ENCODE results near the gene ZNF239.

ZNF239 gene

GRCh38 chr10:43599333-43599732 lies 24.9 kb upstream of the ZNF239 start:
- peak overlapping the region; percentile 6 for H3K4me2 ChIP-seq (ENCODE audit: low read depth, low read length, poor library complexity, severe bottlenecking)
- no peak overlapping the region for H2AFZ ChIP-seq (ENCODE audit: low read length)
- H3K9me2 ChIP-seq (replicated peaks; ENCODE audit: low read depth, low read length): no peaks in the 10 kb centered on the region
- no peaks in the 10 kb centered on the region for H3K79me2 ChIP-seq (ENCODE audit: insufficient read depth, low read length)
- TF ChIP-seq EZH2phosphoT487 (IDR thresholded peaks at IDR 0.05; ENCODE audit: borderline replicate concordance): no peak
- TF ChIP-seq CTCF (conservative IDR thresholded peaks at IDR 0.05; ENCODE audit: low read length): no peak
- no peaks in the 10 kb centered on the region for H3K36me3 ChIP-seq (ENCODE audit: insufficient read depth, low read length)
- no peaks in the 10 kb centered on the region for H4K20me1 ChIP-seq (ENCODE audit: insufficient read depth, low read length, poor library complexity, severe bottlenecking)
- H3K27me3 ChIP-seq (ENCODE audit: insufficient read depth, low read length, poor library complexity, severe bottlenecking): no peaks in the 10 kb centered on the region
- H3K4me1 ChIP-seq (ENCODE audit: insufficient read depth, low read length, poor library complexity, severe bottlenecking): peaks cover 42% of the 10 kb centered on the region
- H3K9ac ChIP-seq (ENCODE audit: low read depth, low read length, poor library complexity, severe bottlenecking): no peak overlapping the region
- peak overlapping the region; percentile 9 for H3K4me3 ChIP-seq (ENCODE audit: low read length, poor library complexity, severe bottlenecking)
- H3K9me3 ChIP-seq (ENCODE audit: insufficient read depth, low read depth, low read length): peaks cover 3% of the 10 kb centered on the region; the same call in 1 of the 2 replicates
- H3F3A ChIP-seq (ENCODE audit: low read depth): no peaks in the 10 kb centered on the region; the same call in 1 of the 2 replicates

- Histone ChIP-seq H3K4me3 (ENCODE audit: low read length, poor library complexity, severe bottlenecking) (no peak overlapping the region), H3F3A (ENCODE audit: low read depth) (no peaks in the 10 kb centered on the region; the same call in 1 of the 2 replicates), H3K27me3 (ENCODE audit: insufficient read depth, low read length, poor library complexity, severe bottlenecking) (no peaks in the 10 kb centered on the region), H4K20me1 (ENCODE audit: insufficient read depth, low read length, poor library complexity, severe bottlenecking) (no peaks in the 10 kb centered on the region), H3K4me2 (ENCODE audit: low read depth, low read length, poor library complexity, severe bottlenecking) (peak overlapping the region; percentile 6), H3K9me2 (replicated peaks; ENCODE audit: low read depth, low read length) (no peaks in the 10 kb centered on the region), H3K4me1 (ENCODE audit: insufficient read depth, low read length, poor library complexity, severe bottlenecking) (peaks cover 42% of the 10 kb centered on the region), H3K9ac (ENCODE audit: low read depth, low read length, poor library complexity, severe bottlenecking) (no peak overlapping the region), H2AFZ (ENCODE audit: low read length) (no peak overlapping the region), H3K79me2 (ENCODE audit: insufficient read depth, low read length) (no peaks in the 10 kb centered on the region), H3K36me3 (ENCODE audit: insufficient read depth, low read length) (no peaks in the 10 kb centered on the region), H3K9me3 (ENCODE audit: insufficient read depth, low read depth, low read length) (peaks cover 5% of the 10 kb centered on the region; the same call in 1 of the 2 replicates)
- TF ChIP-seq CTCF (conservative IDR thresholded peaks at IDR 0.05; ENCODE audit: low read length): no peak
- no peak for TF ChIP-seq EZH2phosphoT487 (IDR thresholded peaks at IDR 0.05; ENCODE audit: borderline replicate concordance)
Observed at GRCh38 chr10:43598446-43598845, 24.0 kb upstream of the ZNF239 start.

GRCh38 chr10:43596546-43596945 lies 22.1 kb upstream of the ZNF239 start:
- Histone ChIP-seq H3K79me2 (ENCODE audit: insufficient read depth, low read length) (no peaks in the 10 kb centered on the region), H3K9me2 (replicated peaks; ENCODE audit: low read depth, low read length) (no peaks in the 10 kb centered on the region), H3K9me3 (ENCODE audit: insufficient read depth, low read depth, low read length) (peaks cover 12% of the 10 kb centered on the region; the same call in 1 of the 2 replicates), H3K4me3 (ENCODE audit: low read length, poor library complexity, severe bottlenecking) (peak overlapping the region; percentile 48), H3K4me2 (ENCODE audit: low read depth, low read length, poor library complexity, severe bottlenecking) (peak overlapping the region; percentile 79), H3K36me3 (ENCODE audit: insufficient read depth, low read length) (no peaks in the 10 kb centered on the region), H3K4me1 (ENCODE audit: insufficient read depth, low read length, poor library complexity, severe bottlenecking) (peaks cover 42% of the 10 kb centered on the region), H2AFZ (ENCODE audit: low read length) (peak overlapping the region; percentile 62), H3K9ac (ENCODE audit: low read depth, low read length, poor library complexity, severe bottlenecking) (peak overlapping the region; percentile 64), H4K20me1 (ENCODE audit: insufficient read depth, low read length, poor library complexity, severe bottlenecking) (no peaks in the 10 kb centered on the region), H3K27me3 (ENCODE audit: insufficient read depth, low read length, poor library complexity, severe bottlenecking) (no peaks in the 10 kb centered on the region), H3F3A (ENCODE audit: low read depth) (no peaks in the 10 kb centered on the region; the same call in 1 of the 2 replicates)
- TF ChIP-seq CTCF (conservative IDR thresholded peaks at IDR 0.05; ENCODE audit: low read length): no peak
- TF ChIP-seq EZH2phosphoT487 (IDR thresholded peaks at IDR 0.05; ENCODE audit: borderline replicate concordance): no peak

All from Loucy (cell line).